ENCODE results near the gene TIMP3.
"Not testable (repeated sequence)": the region's sequence is repeated elsewhere in the genome, so short reads cannot be mapped to it uniquely, and the experiment has no call there.

TIMP3 gene

DNA sequence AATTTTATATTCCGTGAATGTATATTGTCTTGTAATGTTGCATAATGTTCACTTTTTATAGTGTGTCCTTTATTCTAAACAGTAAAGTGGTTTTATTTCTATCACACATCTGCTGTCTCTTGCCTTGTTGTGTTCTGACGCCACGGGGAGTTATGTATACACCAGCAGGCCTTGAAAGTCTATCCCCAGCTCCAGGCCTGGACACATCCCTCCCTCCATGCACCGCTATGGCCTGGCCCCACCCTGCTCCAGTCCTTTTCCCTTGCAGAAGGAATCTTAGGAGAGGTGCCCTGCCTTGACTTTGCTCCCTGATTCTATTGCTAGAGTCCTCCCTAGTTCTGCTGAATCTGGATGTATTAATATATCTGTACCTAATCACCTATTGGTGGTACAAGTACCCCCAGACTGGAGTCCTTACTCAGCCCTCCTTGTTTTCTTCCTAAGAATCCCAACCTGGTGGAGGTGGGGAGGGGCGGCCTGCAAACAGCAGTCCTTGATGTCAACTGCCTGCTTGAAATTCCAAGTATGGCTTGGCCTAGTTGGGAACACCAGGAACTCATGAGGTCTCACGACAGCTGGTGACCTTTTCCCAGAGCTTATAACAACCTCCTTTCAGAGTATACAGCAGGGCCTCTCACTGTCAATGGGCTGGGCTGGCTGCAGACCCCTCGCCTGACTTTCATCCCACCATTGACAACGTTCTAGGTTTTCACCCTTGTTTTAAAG lies 61.6 kb downstream of the TIMP3 start:
- Histone ChIP-seq H3K9me3 (ENCODE audit: control insufficient read depth in 1 of 2, low read length in 2 of 2) (no peaks in the 10 kb centered on the region), H3K4me1 (ENCODE audit: control insufficient read depth in 1 of 2, insufficient read depth in 2 of 2, low read length in 2 of 2) (no peaks in the 10 kb centered on the region), H3K36me3 (ENCODE audit: control insufficient read depth in 1 of 2, insufficient read depth in 2 of 2, low read length in 2 of 2) (peaks cover 20 to 33% of the 10 kb centered on the region in 2 donors), H3K27me3 (ENCODE audit: low read depth, low read length) (no peaks in the 10 kb centered on the region), H3K27ac (ENCODE audit: low read length) (no peak overlapping the region), H3K4me3 (ENCODE audit: low read depth in 1 of 2, low read length in 2 of 2) (no peak overlapping the region)

DNA sequence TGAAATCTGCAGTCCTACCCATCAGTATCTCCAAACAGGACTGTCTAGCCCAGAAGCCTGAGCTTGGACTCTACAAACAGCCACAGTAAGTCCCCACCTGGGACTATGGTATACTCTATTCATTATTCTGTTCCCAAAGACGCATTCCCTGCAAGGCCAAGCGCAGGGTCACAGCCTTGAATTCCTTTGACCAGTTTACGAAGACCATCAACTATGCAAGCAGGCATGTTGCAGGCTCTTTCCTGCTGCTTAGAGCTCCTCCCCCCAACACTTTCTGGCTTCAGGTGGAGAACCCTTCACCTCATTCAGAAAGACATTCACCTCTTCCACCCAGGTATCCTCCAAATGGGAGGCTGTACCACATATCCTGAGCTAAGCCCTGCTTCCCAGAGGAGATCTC lies 62.5 kb downstream of the TIMP3 start:
- no peak overlapping the region for H3K4me3 ChIP-seq (ENCODE audit: low read depth in 1 of 2, low read length in 2 of 2)
- H3K27ac ChIP-seq (ENCODE audit: low read length): no peak overlapping the region
- H3K4me1 ChIP-seq (ENCODE audit: control insufficient read depth in 1 of 2, insufficient read depth in 2 of 2, low read length in 2 of 2): no peaks in the 10 kb centered on the region
- no peaks in the 10 kb centered on the region for H3K27me3 ChIP-seq (ENCODE audit: low read depth, low read length)
- H3K9me3 ChIP-seq (ENCODE audit: control insufficient read depth in 1 of 2, low read length in 2 of 2): no peaks in the 10 kb centered on the region
- H3K36me3 ChIP-seq (ENCODE audit: control insufficient read depth in 1 of 2, insufficient read depth in 2 of 2, low read length in 2 of 2): peaks cover 11 to 23% of the 10 kb centered on the region in 2 donors

DNA sequence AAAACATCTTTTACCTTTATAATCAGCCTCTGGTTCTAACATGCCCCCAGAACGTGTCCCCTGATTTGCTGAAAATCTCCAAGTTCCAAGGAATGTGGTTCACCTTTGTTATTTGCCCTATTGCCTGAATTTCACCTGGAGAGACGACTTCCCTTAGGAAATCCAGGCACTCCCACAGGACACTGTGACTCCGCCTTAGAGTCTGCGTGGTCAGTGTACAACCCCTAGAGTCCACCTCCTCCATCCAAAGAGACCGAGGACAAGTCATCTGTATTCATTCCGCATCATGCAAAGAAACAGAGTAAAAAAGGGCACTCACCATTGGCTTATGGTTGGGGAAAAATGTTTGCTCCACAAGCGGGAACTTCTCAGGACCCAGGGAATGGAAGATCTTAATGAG lies 63.1 kb downstream of the TIMP3 start:
- H3K27ac ChIP-seq (ENCODE audit: low read length): no peak overlapping the region
- H3K4me1 ChIP-seq (ENCODE audit: control insufficient read depth in 1 of 2, insufficient read depth in 2 of 2, low read length in 2 of 2): no peaks in the 10 kb centered on the region
- no peaks in the 10 kb centered on the region for H3K9me3 ChIP-seq (ENCODE audit: control insufficient read depth in 1 of 2, low read length in 2 of 2)
- H3K4me3 ChIP-seq (ENCODE audit: low read depth in 1 of 2, low read length in 2 of 2): no peak overlapping the region
- no peaks in the 10 kb centered on the region for H3K27me3 ChIP-seq (ENCODE audit: low read depth, low read length)
- peaks cover 5 to 18% of the 10 kb centered on the region in 2 donors for H3K36me3 ChIP-seq (ENCODE audit: control insufficient read depth in 1 of 2, insufficient read depth in 2 of 2, low read length in 2 of 2)

DNA sequence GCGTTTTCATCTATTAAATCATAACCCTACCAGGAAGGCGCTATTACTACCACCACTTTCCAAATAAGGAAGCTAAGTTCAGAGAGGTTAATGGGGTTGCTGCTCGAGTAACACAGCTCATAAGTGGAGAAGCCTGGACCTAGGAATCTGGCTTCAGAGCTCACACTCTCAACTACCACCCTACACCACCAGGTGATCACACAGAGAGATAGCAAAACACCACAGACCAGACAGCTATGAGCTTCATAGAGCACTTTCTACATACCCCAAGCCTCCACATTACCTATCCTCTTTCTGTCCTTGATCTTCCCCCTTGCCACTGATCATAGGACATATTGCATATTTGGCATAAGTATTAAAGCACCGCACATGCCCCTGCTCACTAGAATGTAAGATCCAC lies 65.4 kb downstream of the TIMP3 start:
- no peaks in the 10 kb centered on the region for H3K4me1 ChIP-seq (ENCODE audit: control insufficient read depth in 1 of 2, insufficient read depth in 2 of 2, low read length in 2 of 2)
- no peaks in the 10 kb centered on the region for H3K27me3 ChIP-seq (ENCODE audit: low read depth, low read length)
- H3K4me3 ChIP-seq (ENCODE audit: low read depth in 1 of 2, low read length in 2 of 2): no peak overlapping the region
- no peaks in the 10 kb centered on the region for H3K36me3 ChIP-seq (ENCODE audit: control insufficient read depth in 1 of 2, insufficient read depth in 2 of 2, low read length in 2 of 2)
- no peak overlapping the region for H3K27ac ChIP-seq (ENCODE audit: low read length)
- no peaks in the 10 kb centered on the region for H3K9me3 ChIP-seq (ENCODE audit: control insufficient read depth in 1 of 2, low read length in 2 of 2)

DNA sequence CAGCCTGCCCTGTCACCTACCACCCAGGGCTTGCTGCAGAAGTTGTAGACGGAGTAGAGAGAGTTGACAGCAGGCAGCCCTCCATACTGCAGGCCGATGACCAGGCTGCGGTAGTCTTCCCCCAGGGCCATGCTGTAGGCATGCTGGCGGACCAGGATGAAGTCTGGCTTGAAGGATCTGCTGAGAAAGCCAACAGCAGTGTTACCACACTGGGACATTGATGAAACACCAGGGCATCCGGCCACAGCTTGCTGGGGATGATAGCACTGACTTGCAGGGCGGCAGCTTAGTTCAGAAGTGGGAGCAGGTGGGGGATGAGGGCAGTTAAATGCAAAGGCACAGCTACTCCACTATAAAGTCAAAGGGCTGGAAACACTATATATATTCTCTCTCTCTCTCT lies 67.4 kb downstream of the TIMP3 start:
- Histone ChIP-seq H3K27ac (ENCODE audit: low read length) (no peak overlapping the region), H3K27me3 (ENCODE audit: low read depth, low read length) (no peaks in the 10 kb centered on the region), H3K9me3 (ENCODE audit: control insufficient read depth in 1 of 2, low read length in 2 of 2) (no peaks in the 10 kb centered on the region), H3K4me1 (ENCODE audit: control insufficient read depth in 1 of 2, insufficient read depth in 2 of 2, low read length in 2 of 2) (no peaks in the 10 kb centered on the region), H3K4me3 (ENCODE audit: low read depth in 1 of 2, low read length in 2 of 2) (no peak overlapping the region), H3K36me3 (ENCODE audit: control insufficient read depth in 1 of 2, insufficient read depth in 2 of 2, low read length in 2 of 2) (no peaks in the 10 kb centered on the region)

DNA sequence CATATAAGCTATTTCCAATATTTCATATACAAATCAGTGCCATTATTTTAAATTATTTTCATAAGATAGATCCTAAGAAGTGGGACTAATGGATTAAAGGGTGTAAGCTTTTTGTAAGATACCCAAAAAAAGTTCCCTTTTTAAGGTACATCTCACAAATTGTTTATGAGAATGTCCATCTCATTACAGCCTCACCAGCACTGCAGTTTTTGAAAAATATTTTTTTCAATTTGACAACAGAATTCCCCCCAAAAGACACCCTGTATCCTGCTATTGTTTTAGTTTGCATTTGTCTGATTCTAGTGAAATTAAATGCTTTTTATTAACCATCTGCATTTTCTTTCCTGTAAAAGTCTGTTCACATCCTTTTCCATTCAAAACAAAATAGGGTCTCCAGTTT lies 69.0 kb downstream of the TIMP3 start:
- H3K4me3 ChIP-seq (ENCODE audit: low read depth in 1 of 2, low read length in 2 of 2): no peak overlapping the region
- no peaks in the 10 kb centered on the region for H3K9me3 ChIP-seq (ENCODE audit: control insufficient read depth in 1 of 2, low read length in 2 of 2)
- no peaks in the 10 kb centered on the region for H3K4me1 ChIP-seq (ENCODE audit: control insufficient read depth in 1 of 2, insufficient read depth in 2 of 2, low read length in 2 of 2)
- H3K27me3 ChIP-seq (ENCODE audit: low read depth, low read length): no peaks in the 10 kb centered on the region
- no peaks in the 10 kb centered on the region for H3K36me3 ChIP-seq (ENCODE audit: control insufficient read depth in 1 of 2, insufficient read depth in 2 of 2, low read length in 2 of 2)
- no peak overlapping the region for H3K27ac ChIP-seq (ENCODE audit: low read length)

GRCh38 chr22:32873604-32874003 lies 72.1 kb downstream of the TIMP3 start:
- H3K4me1 ChIP-seq (ENCODE audit: control insufficient read depth in 1 of 2, insufficient read depth in 2 of 2, low read length in 2 of 2); H3K36me3 ChIP-seq (ENCODE audit: control insufficient read depth in 1 of 2, insufficient read depth in 2 of 2, low read length in 2 of 2); H3K9me3 ChIP-seq (ENCODE audit: control insufficient read depth in 1 of 2, low read length in 2 of 2); H3K4me3 ChIP-seq (ENCODE audit: low read depth in 1 of 2, low read length in 2 of 2); H3K27ac ChIP-seq (ENCODE audit: low read length); H3K27me3 ChIP-seq (ENCODE audit: low read depth, low read length): not testable (repeated sequence)

DNA sequence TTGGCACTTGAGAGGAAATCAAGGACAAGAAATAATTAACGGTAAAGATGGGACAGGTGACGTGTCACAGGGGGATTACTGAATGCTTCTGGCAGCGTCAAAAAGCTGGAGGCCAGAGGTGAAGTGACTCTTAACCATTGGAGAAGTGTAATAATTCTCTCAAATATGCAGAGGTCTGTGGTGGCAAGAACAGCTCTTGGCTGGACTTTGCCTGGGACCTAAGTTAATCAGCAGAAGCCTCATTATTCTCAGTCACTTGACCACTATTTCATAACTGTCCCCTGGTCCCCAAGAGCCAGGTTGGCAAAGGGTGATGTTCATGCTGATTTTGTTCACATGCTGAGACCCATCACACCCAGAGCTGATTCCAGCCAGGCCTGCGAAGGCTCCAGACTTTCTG lies 72.9 kb downstream of the TIMP3 start:
- no peak overlapping the region for H3K27ac ChIP-seq (ENCODE audit: low read length)
- H3K4me3 ChIP-seq (ENCODE audit: low read depth in 1 of 2, low read length in 2 of 2): no peak overlapping the region
- no peaks in the 10 kb centered on the region for H3K4me1 ChIP-seq (ENCODE audit: control insufficient read depth in 1 of 2, insufficient read depth in 2 of 2, low read length in 2 of 2)
- H3K27me3 ChIP-seq (ENCODE audit: low read depth, low read length): no peaks in the 10 kb centered on the region
- H3K9me3 ChIP-seq (ENCODE audit: control insufficient read depth in 1 of 2, low read length in 2 of 2): no peaks in the 10 kb centered on the region
- H3K36me3 ChIP-seq (ENCODE audit: control insufficient read depth in 1 of 2, insufficient read depth in 2 of 2, low read length in 2 of 2): no peaks in the 10 kb centered on the region

GRCh38 chr22:32874976-32875375 lies 73.5 kb downstream of the TIMP3 start:
- Histone ChIP-seq H3K27me3 (ENCODE audit: low read depth, low read length) (no peaks in the 10 kb centered on the region), H3K36me3 (ENCODE audit: control insufficient read depth in 1 of 2, insufficient read depth in 2 of 2, low read length in 2 of 2) (no peaks in the 10 kb centered on the region), H3K4me1 (ENCODE audit: control insufficient read depth in 1 of 2, insufficient read depth in 2 of 2, low read length in 2 of 2) (no peaks in the 10 kb centered on the region), H3K9me3 (ENCODE audit: control insufficient read depth in 1 of 2, low read length in 2 of 2) (no peaks in the 10 kb centered on the region), H3K4me3 (ENCODE audit: low read depth in 1 of 2, low read length in 2 of 2) (no peak overlapping the region), H3K27ac (ENCODE audit: low read length) (no peak overlapping the region)

- Histone ChIP-seq H3K36me3 (ENCODE audit: control insufficient read depth in 1 of 2, insufficient read depth in 2 of 2, low read length in 2 of 2) (no peaks in the 10 kb centered on the region), H3K4me3 (ENCODE audit: low read depth in 1 of 2, low read length in 2 of 2) (no peak overlapping the region), H3K9me3 (ENCODE audit: control insufficient read depth in 1 of 2, low read length in 2 of 2) (no peaks in the 10 kb centered on the region), H3K27ac (ENCODE audit: low read length) (no peak overlapping the region), H3K27me3 (ENCODE audit: low read depth, low read length) (no peaks in the 10 kb centered on the region), H3K4me1 (ENCODE audit: control insufficient read depth in 1 of 2, insufficient read depth in 2 of 2, low read length in 2 of 2) (peaks cover 0 to 13% of the 10 kb centered on the region in 2 donors)
Observed at GRCh38 chr22:32876516-32876915, 75.0 kb downstream of the TIMP3 start.

DNA sequence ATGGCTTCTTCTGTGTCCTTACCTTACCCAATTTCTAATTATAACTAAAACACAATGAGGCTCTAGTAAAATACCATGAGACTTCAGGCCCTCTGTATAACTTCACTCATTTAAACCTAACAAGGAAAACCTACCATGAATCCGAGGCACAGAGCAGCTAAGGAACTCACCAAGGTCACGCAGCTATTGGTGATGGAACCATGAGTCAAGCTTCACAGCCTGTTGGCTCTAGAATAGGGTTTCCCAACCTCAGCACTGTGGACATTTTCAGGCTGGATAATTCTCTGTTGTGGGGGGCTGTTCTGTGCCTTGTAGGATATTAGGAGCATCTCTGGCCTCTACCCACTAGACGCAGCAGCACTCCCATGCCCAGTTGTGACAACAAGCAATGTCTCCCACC lies 75.7 kb downstream of the TIMP3 start:
- Histone ChIP-seq H3K36me3 (ENCODE audit: control insufficient read depth in 1 of 2, insufficient read depth in 2 of 2, low read length in 2 of 2) (no peaks in the 10 kb centered on the region), H3K27me3 (ENCODE audit: low read depth, low read length) (no peaks in the 10 kb centered on the region), H3K4me1 (ENCODE audit: control insufficient read depth in 1 of 2, insufficient read depth in 2 of 2, low read length in 2 of 2) (peaks cover 0 to 13% of the 10 kb centered on the region in 2 donors), H3K27ac (ENCODE audit: low read length) (no peak overlapping the region), H3K4me3 (ENCODE audit: low read depth in 1 of 2, low read length in 2 of 2) (no peak overlapping the region), H3K9me3 (ENCODE audit: control insufficient read depth in 1 of 2, low read length in 2 of 2) (no peaks in the 10 kb centered on the region)

- H3K36me3 ChIP-seq (ENCODE audit: control insufficient read depth in 1 of 2, insufficient read depth in 2 of 2, low read length in 2 of 2): no peaks in the 10 kb centered on the region
- H3K9me3 ChIP-seq (ENCODE audit: control insufficient read depth in 1 of 2, low read length in 2 of 2): no peaks in the 10 kb centered on the region
- H3K27me3 ChIP-seq (ENCODE audit: low read depth, low read length): no peaks in the 10 kb centered on the region
- no peak overlapping the region for H3K27ac ChIP-seq (ENCODE audit: low read length)
- H3K4me1 ChIP-seq (ENCODE audit: control insufficient read depth in 1 of 2, insufficient read depth in 2 of 2, low read length in 2 of 2): peaks cover 0 to 13% of the 10 kb centered on the region in 2 donors
- no peak overlapping the region for H3K4me3 ChIP-seq (ENCODE audit: low read depth in 1 of 2, low read length in 2 of 2)
Observed at GRCh38 chr22:32879550-32879949, 78.0 kb downstream of the TIMP3 start.

Data from muscle layer of duodenum (tissue), 2 donors.